Astrocyte (in vitro differentiated cells and primary cell): Measurements from ENCODE around the gene SRBD1.

Experiments used
- EZH2 ChIP-seq: IDR thresholded peaks from 2 replicates; pipeline ENCODE4 v1.6.1; 2012; ENCODE audit warnings: mild to moderate bottlenecking, low read length, inconsistent platforms; ENCODE audit not compliant: insufficient read depth
- TF ChIP-seq, protein P1 (sequence below): IDR thresholded peaks from 2 replicates; pipeline ENCODE4 v1.5.1; 2011; ENCODE audit warnings: low read depth, mild to moderate bottlenecking, inconsistent platforms, low read length, moderate library complexity; ENCODE audit not compliant: insufficient read depth

DNA sequence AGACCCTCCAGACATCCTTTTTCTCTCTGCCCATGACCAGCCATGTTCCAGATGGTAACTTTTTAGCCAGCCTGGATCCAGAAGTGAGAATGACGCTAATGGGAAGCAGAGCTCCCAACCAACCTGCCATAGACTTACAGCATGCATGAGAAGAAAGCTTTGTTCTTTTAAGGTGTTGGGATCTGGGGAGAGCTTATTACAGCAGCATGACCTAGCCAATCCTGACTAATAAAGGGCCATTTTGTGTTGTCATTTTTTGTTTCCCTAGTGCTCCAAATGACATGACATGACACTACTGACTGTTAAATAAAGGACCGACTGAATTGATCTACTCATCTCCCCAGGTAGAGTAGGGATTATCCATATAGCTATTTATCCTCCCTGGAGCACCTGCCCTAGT, 35.2 kb upstream of the SRBD1 start:
- TF ChIP-seq EZH2, result no peak
- TF ChIP-seq, protein P1, sequence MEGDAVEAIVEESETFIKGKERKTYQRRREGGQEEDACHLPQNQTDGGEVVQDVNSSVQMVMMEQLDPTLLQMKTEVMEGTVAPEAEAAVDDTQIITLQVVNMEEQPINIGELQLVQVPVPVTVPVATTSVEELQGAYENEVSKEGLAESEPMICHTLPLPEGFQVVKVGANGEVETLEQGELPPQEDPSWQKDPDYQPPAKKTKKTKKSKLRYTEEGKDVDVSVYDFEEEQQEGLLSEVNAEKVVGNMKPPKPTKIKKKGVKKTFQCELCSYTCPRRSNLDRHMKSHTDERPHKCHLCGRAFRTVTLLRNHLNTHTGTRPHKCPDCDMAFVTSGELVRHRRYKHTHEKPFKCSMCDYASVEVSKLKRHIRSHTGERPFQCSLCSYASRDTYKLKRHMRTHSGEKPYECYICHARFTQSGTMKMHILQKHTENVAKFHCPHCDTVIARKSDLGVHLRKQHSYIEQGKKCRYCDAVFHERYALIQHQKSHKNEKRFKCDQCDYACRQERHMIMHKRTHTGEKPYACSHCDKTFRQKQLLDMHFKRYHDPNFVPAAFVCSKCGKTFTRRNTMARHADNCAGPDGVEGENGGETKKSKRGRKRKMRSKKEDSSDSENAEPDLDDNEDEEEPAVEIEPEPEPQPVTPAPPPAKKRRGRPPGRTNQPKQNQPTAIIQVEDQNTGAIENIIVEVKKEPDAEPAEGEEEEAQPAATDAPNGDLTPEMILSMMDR, result no peak
